GM23248 (cell line): ENCODE measurements around the gene DIDO1.

Source experiments
- EZH2 ChIP-seq: fragments of 200-600 bp; sonication (generic); IDR thresholded peaks from 2 replicates; pipeline ENCODE4 v1.6.1; 2018; ENCODE audit warnings: antibody characterized with exemption, mild to moderate bottlenecking; ENCODE audit not compliant: insufficient read depth, poor library complexity, severe bottlenecking
- EZH2phosphoT487 ChIP-seq: fragments of 200-600 bp; sonication (generic); IDR thresholded peaks from 2 replicates; pipeline ENCODE4 v1.6.1; 2018; ENCODE audit warnings: antibody characterized with exemption, moderate library complexity, mild to moderate bottlenecking, low read depth; ENCODE audit not compliant: insufficient read depth

- no peak for TF ChIP-seq EZH2
- no peak for TF ChIP-seq EZH2phosphoT487
Measured at GRCh38 chr20:62931464-62931863, 5.2 kb upstream of the DIDO1 start.
